GM18517 (cell line): Measurements from ENCODE around the gene PPIL1.
"Not testable (repeated sequence)": the region's sequence is repeated elsewhere in the genome, so short reads cannot be mapped to it uniquely, and the experiment has no call there.

Experiments
- ATAC-seq: cut with Tn5 transposase; IDR thresholded peaks from one replicate; pipeline ENCODE4 v1.9.1; 2021; ENCODE audit warnings: mild to moderate bottlenecking, moderate library complexity; ENCODE audit not compliant: unreplicated experiment

The PPIL1 gene

GRCh38 chr6:36874443-36875249, at the start of gene PPIL1:
Gene PPIL1 (minus strand): TSS chr6:36874803. CDS start chr6:36874772, 31 bp downstream.
- peak; percentile 74 for ATAC-seq

GRCh38 chr6:36924131-36924530, 49.5 kb upstream of the PPIL1 start:
- ATAC-seq, result no peak

DNA sequence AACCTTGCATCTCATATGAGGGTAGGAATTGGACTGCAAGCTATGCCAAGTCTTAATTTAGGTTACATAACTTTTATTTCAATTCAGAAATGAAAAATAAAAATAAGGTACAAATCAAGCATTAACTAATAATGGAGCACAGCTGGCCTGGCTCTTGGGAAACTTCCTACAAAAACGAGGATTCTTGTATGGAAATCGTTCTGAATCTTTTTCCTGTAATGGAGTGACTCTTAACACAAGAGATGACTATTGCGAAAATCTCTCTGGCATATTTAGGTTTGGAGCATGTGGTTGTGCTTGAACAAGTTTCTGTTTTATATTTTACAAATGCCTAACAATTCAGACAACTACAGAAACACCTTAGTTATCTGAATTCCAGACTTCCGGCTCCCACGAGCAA, 45.9 kb upstream of the PPIL1 start:
- ATAC-seq, result no peak

DNA sequence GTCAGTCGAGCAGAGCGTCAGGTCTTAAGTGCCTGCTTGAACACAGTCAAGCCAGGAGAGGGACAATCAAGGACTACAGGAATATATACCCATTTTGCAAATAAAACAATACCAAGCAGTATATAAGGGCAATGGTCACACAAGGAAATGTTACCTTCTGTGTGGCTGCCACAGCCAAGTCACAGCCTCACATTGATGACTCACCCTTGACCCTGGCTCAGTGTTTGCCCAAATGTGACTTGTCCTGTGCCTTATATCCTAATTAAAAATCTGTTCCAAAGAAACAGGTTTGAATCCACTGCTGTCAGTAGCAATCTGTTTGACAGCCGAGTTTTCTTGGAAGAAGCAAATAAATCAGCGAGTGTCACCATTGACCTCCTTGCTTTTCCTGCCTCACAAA, 45.4 kb upstream of the PPIL1 start:
- ATAC-seq, result no peak

DNA sequence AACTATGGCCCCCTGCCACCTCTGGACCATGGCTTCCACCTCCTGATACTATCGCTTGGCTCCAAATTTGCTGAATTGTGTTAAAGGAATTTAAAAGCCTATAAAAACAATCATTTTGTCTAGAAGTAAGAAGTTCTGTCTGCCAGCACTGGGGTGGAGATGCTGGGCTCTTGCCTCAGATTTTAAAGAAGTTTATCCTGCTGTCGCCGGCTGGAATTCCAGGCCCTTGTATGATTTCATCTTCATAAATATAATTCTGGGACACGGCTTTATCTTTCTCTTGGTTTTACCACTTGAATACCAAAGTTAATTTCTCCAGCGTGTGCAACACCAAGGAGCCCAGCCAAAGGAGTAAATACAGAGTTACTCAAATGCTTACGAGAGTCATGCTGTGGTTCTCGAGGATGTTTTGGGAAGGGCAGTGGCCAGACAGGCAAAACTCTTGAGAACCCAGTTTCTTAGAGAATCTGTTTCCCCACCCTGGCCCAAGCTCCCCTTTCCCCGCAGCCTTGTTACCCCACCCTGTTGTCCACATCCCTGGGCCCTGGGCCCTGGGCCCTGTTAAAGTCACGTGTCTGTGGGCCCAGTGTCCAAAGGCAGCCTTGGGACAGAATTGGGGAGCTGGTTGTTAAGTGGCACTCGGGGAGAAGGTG, 43.1 kb upstream of the PPIL1 start:
- ATAC-seq, result no peak

DNA sequence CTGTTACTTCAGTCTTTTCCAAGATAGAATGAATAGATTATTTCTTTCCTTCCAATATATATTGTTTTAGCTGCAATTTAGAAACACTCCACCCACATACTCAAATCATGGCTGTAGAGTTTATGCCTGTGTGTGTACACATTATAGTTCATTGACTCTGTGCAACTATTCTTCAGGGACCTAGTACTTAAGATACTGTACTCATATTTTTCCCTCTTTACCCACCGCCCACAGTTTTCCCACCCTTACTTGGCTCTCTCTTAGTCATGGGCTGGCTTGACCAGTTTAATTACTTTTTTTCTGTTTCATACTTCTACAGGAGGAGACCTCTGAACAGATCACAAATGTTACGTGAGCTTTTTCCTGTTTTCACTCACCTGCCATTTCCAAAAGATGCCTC, 41.5 kb upstream of the PPIL1 start:
- ATAC-seq, result no peak

DNA sequence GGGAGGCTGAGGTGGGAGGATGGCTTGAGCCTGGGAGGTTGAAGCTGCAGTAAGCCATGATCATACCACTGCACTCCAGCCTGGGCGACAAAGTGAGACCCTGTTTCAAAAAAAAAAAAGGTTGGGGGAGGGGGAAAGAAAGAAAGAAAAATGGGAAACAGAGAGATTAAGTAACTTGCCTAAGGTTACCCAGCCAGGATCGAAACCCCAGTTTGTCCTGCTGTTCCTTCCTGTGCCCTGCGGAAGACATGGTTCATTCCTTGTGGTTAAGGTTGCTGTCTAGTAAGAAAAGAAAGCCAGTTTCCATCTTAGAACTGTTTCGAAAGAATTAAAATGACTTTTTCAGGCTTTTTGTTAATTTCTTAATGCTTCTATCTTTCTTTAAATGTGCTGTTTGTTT, 41.0 kb upstream of the PPIL1 start:
- no peak for ATAC-seq

- no peak for ATAC-seq
Measured at GRCh38 chr6:36914227-36914794, 39.7 kb upstream of the PPIL1 start.

- ATAC-seq, result no peak
Measured at GRCh38 chr6:36913082-36913481, 38.5 kb upstream of the PPIL1 start.

DNA sequence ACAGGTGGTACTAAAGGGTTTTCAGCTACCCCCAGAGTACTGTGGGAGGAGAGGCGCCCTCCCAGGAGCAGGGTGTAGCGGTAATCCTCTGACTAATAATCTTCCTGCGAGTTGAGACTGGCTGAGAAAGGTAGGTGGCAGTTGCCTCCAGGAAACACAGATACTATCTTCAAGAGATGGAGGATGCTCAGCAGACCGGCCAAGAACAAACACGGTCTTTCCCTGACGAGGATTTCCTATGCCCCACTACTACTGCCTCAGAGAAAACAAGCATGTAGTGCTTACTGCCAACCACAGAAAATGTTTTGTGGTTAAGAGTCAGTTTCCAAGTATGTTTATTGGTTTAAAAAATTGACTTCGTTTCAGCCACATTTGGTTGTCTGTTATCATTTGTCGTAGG, 38.0 kb upstream of the PPIL1 start:
- ATAC-seq, result peak; percentile 92

DNA sequence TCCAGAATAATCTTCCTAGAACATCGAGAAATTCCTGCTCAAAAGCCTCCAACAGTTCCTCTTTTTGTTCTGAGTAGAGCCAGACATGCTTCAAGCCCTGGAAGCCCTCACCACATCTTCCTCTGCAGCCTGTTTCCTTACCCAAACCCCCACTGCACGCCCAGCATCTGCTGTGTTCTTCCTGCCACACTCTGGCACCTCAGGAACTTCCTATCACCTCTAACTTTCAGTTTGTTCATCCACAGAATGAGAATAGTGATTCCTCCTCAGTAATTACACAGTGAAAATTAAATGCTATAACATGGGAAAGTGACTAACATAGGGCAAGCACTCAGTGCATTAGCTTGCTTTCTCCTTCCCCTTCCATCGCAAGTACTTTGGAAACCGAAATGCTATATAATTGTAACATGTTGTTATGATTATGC, 37.4 kb upstream of the PPIL1 start:
- peak; percentile 11 for ATAC-seq

GRCh38 chr6:36908747-36909146, 34.1 kb upstream of the PPIL1 start:
- ATAC-seq, result no peak

GRCh38 chr6:36907781-36908180, 33.2 kb upstream of the PPIL1 start:
- no peak for ATAC-seq

DNA sequence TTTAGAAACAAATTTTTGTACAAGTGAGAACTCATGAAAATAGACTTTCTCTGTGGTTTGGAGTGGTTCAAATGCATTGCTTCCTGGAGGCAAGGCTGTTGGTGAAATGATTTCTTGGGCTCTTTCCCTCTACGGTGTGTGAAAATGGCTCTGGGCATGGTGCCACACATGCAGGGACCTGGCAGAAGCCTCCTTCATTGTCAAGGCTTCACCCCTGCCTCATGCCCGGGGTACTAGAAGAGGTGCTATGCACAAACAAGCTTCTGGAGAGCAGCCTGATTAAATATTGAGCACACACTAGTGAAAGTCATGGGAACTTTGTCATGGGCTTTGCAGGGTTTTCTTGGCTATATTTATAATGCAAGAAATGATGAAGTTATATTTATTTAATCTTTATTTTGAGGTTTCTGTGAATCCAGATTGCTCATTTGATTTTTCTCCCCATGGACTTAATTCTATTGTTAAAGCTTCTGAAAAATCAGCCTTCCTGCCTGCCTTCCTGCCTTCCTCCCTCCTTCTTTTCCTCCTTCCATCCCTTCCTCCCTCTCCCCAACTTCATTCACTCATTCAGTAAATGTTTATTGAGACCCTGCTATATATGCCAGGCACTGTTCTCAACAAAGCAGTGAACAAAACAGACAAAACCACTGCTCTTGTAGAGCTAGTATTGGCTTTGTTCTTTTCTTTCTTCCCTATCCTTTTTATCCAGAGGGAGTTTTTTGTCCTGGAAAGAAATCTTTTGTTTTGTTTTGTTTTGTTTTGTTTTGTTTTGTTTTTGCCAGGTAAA, 32.1 kb upstream of the PPIL1 start:
- ATAC-seq, result no peak

GRCh38 chr6:36904851-36905393, 30.3 kb upstream of the PPIL1 start:
- ATAC-seq, result no peak

DNA sequence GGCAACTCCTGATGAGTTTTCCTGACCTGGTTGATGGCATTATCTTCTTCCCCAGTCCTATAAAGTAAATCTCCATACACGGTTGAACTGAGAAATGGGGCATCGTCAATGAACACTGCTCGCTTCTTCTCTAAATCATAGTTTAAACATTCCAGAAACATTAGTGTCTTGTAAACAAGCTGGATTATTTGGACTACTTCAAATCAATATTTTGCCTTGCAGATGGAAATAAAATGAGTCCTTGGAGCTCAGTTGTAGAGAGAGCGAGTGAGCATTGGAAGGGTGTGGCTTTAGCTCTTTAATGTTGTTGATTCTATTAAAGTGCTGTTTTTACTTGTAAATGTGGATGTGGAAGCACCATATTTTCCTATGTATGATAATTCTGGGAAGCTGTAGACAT, 29.5 kb upstream of the PPIL1 start:
- ATAC-seq, result no peak

- ATAC-seq, result no peak
Measured at GRCh38 chr6:36897609-36898008, 23.0 kb upstream of the PPIL1 start.

DNA sequence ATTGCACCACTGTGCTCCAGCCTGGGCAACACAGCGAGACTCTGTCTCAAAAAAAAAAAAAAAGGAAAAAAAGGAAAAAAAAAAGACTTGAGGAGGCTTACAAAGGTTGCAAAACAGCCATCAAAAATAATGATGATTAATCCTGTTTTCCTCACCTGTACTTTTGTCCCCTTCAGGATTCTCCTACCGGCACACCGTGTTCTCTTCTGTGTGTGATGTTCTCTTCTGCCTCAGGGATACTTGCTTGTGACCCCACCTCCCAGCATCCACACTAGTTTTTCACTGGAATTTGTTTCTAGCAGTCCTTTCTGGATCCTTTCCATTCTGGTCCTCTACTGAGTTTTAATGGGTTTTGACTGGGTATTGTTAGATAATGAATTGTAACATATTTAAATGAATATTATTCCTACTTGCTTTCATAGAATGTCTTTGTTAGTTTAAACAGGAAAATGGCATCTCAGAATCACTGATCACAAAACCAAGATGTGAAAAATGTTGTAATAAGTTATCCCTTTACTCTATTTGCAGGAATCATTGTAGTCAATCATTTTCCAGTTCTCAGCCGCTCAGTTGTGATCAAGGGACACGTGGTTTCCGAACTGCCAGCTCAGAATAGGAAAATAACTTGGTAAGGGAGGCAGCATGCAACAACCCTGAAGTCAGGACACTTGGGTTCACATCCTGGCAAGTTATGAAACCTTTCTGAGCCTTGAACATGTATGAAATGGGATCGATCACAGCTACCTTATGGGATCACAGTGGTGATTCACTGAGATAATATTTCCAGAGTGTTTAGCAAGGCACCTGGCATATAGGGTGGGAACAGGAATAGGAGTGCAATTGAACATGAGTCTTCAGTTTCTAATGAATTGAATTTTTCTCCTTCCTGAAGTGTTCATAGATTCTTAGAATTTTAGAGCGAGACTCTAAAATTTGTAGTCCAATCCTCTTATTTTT, 19.7 kb upstream of the PPIL1 start:
- ATAC-seq, result no peak

DNA sequence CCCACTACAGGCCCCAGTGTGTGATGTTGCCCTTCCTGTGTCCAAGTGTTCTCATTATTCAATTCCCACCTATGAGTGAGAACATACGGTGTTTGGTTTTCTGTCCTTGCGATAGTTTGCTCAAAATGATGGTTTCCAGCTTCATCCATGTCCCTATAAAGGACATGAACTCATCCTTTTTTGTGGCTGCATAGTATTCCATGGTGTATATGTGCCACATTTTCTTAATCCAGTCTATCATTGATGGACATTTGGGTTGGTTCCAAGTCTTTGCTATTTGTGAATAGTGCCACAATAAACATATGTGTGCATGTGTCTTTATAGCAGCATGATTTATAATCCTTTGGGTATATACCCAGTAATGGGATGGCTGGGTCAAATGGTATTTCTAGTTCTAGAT, 16.6 kb upstream of the PPIL1 start:
- ATAC-seq, result not testable (repeated sequence)

DNA sequence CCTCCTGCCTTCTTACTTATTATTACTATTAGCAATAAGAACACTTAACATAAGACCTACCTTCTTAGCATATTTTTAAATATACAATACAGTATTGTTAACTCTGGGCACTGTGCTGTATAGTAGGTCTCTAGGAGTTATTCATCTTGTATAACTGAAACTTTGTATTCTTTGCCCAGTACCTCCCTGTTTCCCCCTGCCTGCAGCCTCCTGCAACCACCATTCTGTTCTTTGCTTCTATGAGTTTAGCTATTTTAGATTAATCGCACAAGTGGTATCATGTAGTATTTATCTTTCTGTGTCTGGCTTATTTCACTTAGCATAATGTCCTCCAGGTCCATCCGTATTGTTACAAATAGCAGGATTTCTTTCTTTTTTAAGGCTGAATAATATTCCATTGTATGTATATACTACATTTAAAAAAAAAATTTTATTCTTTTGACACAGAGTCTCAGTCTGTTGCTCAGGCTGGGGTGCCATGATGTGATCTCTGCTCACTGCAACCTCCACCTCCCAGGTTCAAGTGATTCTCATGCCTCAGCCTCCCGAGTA, 15.6 kb upstream of the PPIL1 start:
- no peak for ATAC-seq
